Lung (tissue), 12 donors: Measurements from ENCODE around the gene SSNA1. TPM values are rescaled to one million over a fixed set of nuclear protein-coding genes. Genes with fewer than 3 reads are reported as not detected.

Experiments used
- ATAC-seq: fragments of 200-7000 bp; cut with Tn5 transposase; one replicate; pipeline ENCODE4 v1.9.1; 2020; ENCODE audit warnings: moderate number of reproducible peaks; ENCODE audit not compliant: insufficient read depth, low FRiP score
- DNase-seq, 3 donors: peaks; one replicate each; pipeline ENCODE4 v3.0.0-alpha.2; 2013 to 2017
- H3K27ac ChIP-seq, 2 donors: one replicate each; pipeline ENCODE4 v1.5.1; 2013; ENCODE audit warnings: mild to moderate bottlenecking in 2 of 2, moderate library complexity in 2 of 2, control low read depth in 1 of 2, inconsistent platforms in 1 of 2, low read depth in 1 of 2, low read length in 1 of 2
- H3K27me3 ChIP-seq, 3 donors: one replicate each; pipeline ENCODE4 v1.5.1; 2013; ENCODE audit warnings: low read length in 2 of 3; ENCODE audit not compliant: control insufficient read depth in 3 of 3, insufficient read depth in 3 of 3
- H3K36me3 ChIP-seq, 4 donors: one replicate each; pipeline ENCODE4 v1.5.1; 2013; ENCODE audit warnings: low read length in 4 of 4, mild to moderate bottlenecking in 1 of 4, moderate library complexity in 1 of 4; ENCODE audit not compliant: control insufficient read depth in 4 of 4, insufficient read depth in 4 of 4
- H3K4me1 ChIP-seq, 5 donors: one replicate each; pipeline ENCODE4 v1.5.1; 2013; ENCODE audit warnings: low read length in 5 of 5, mild to moderate bottlenecking in 2 of 5, moderate library complexity in 1 of 5; ENCODE audit not compliant: control insufficient read depth in 5 of 5, insufficient read depth in 5 of 5
- H3K4me3 ChIP-seq: one replicate; pipeline ENCODE4 v1.5.1; 2013; ENCODE audit warnings: mild to moderate bottlenecking, control low read depth, moderate library complexity
- H3K9ac ChIP-seq, 2 donors: one replicate each; pipeline ENCODE4 v1.5.1; 2013; ENCODE audit warnings: low read length in 2 of 2, control low read depth in 1 of 2; ENCODE audit not compliant: insufficient read depth in 1 of 2
- H3K9me3 ChIP-seq, 4 donors: one replicate each; pipeline ENCODE4 v1.5.1; 2013; ENCODE audit warnings: low read length in 3 of 4, mild to moderate bottlenecking in 1 of 4, moderate library complexity in 1 of 4; ENCODE audit not compliant: control insufficient read depth in 4 of 4, insufficient read depth in 3 of 4
- WGBS, 2 donors: extraction: QIAGEN DNeasy Blood & Tissue Kit; methylation state at CpG; one replicate each; pipeline ENCODE4 v1.1.7; 2013; 5-methylcytosine and 5-hydroxymethylcytosine counted together
- polyA plus RNA-seq, 2 donors: library from polyadenylated mRNA; stranded (reverse); fragments of 200-250 nt; gene quantifications; one replicate each; pipeline ENCODE4 v1.2.1, GENCODE V29; 2013
- total RNA-seq, 2 donors: library from RNA; depleted of rRNA in 1 of 2; stranded (reverse); fragments of >200 nt in 1 of 2; gene quantifications; one replicate each; pipeline ENCODE4 v1.2.1, GENCODE V29; 2014 to 2021
- TF ChIP-seq, protein P1 (sequence below): IDR thresholded peaks from 2 replicates; pipeline ENCODE4 v1.5.1; 2012; ENCODE audit warnings: mild to moderate bottlenecking; ENCODE audit errors: control extremely low read depth, extremely low read depth
- donor health status: control.
- donor health status: control.
- donor health status: Bipolar disorder and iron deficiency.
- donor health status: healthy.
- donor health status: DM: yes; HTN: yes; CAD: no.

SSNA1 gene
- total and polyA plus RNA-seq, 4 donors: 40.8 to 144 (median 101) TPM

- H3K4me1 ChIP-seq: peaks cover 3 to 23% (median 11%) of the 10 kb centered on the region in 5 donors
These were observed 4.4 kb upstream of the SSNA1 start for GRCh38 chr9:137183980-137184595.

GRCh38 chr9:137184881-137185660, 3.4 kb upstream of the SSNA1 start:
- 94 to 95% methylated on average over 48 of the region's 48 CpGs for WGBS, 2 donors
- TF ChIP-seq, protein P1, sequence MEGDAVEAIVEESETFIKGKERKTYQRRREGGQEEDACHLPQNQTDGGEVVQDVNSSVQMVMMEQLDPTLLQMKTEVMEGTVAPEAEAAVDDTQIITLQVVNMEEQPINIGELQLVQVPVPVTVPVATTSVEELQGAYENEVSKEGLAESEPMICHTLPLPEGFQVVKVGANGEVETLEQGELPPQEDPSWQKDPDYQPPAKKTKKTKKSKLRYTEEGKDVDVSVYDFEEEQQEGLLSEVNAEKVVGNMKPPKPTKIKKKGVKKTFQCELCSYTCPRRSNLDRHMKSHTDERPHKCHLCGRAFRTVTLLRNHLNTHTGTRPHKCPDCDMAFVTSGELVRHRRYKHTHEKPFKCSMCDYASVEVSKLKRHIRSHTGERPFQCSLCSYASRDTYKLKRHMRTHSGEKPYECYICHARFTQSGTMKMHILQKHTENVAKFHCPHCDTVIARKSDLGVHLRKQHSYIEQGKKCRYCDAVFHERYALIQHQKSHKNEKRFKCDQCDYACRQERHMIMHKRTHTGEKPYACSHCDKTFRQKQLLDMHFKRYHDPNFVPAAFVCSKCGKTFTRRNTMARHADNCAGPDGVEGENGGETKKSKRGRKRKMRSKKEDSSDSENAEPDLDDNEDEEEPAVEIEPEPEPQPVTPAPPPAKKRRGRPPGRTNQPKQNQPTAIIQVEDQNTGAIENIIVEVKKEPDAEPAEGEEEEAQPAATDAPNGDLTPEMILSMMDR: no peak
- Histone ChIP-seq H3K36me3 (peaks cover 8 to 66% (median 32%) of the 10 kb centered on the region in 4 donors), H3K27ac (no peak overlapping the region), H3K4me3 (no peak overlapping the region), H3K27me3 (no peaks in the 10 kb centered on the region), H3K9me3 (peaks cover 0 to 2% (median 0%) of the 10 kb centered on the region in 4 donors), H3K4me1 (peaks cover 11 to 32% (median 20%) of the 10 kb centered on the region in 5 donors), H3K9ac (no peak overlapping the region)
- no peak for ATAC-seq
- DNase-seq: no peak

More at GRCh38 chr9:137183980-137184595, 4.4 kb upstream of the SSNA1 start:
- no peak overlapping the region for H3K9ac ChIP-seq
- DNase-seq: no peak
- peaks cover 8 to 72% (median 32%) of the 10 kb centered on the region in 4 donors for H3K36me3 ChIP-seq
- 96 to 98% methylated on average over 27 of the region's 27 CpGs for WGBS, 2 donors
- H3K9me3 ChIP-seq: peaks cover 0 to 2% (median 0%) of the 10 kb centered on the region in 4 donors
- no peaks in the 10 kb centered on the region for H3K27me3 ChIP-seq
- no peak overlapping the region for H3K4me3 ChIP-seq
- no peak overlapping the region for H3K27ac ChIP-seq
- TF ChIP-seq, protein P1: no peak
- no peak for ATAC-seq

GRCh38 chr9:137185921-137186320, 2.6 kb upstream of the SSNA1 start:
- no peak overlapping the region for H3K9ac ChIP-seq
- peaks cover 14 to 37% (median 20%) of the 10 kb centered on the region in 5 donors for H3K4me1 ChIP-seq
- 96% methylated on average over 19 of the region's 19 CpGs for WGBS, 2 donors
- H3K9me3 ChIP-seq: peaks cover 0 to 2% (median 0%) of the 10 kb centered on the region in 4 donors
- TF ChIP-seq, protein P1: no peak
- H3K4me3 ChIP-seq: no peak overlapping the region
- DNase-seq: no peak
- H3K36me3 ChIP-seq: peaks cover 8 to 65% (median 33%) of the 10 kb centered on the region in 4 donors
- no peaks in the 10 kb centered on the region for H3K27me3 ChIP-seq
- no peak overlapping the region for H3K27ac ChIP-seq
- ATAC-seq: no peak
